NOMO-1 treated with dmso at 0.1 percent for 144 hours (cell line): ENCODE results near the gene NRIP3.
"Not testable (repeated sequence)": the region's sequence is repeated elsewhere in the genome, so short reads cannot be mapped to it uniquely, and the experiment has no call there.

ENCODE experiments used
- DNase-seq: peaks from one replicate; lab custom pipeline; 2025; ENCODE audit not compliant: unreplicated experiment; lab: John Stamatoyannopoulos, UW

The NRIP3 gene

GRCh38 chr11:8973121-8973520, 30.7 kb downstream of the NRIP3 start:
- DNase-seq = peak; percentile 1

GRCh38 chr11:8971924-8972316, 31.9 kb downstream of the NRIP3 start:
- DNase-seq = no peak

- no peak for DNase-seq
Measured at GRCh38 chr11:8971196-8971923, 32.4 kb downstream of the NRIP3 start.

- DNase-seq = no peak
Measured at GRCh38 chr11:8967184-8967583, 36.6 kb downstream of the NRIP3 start.

- DNase-seq = peak; percentile 79
Measured at GRCh38 chr11:8964324-8965320, 39.2 kb downstream of the NRIP3 start, which contains the start of gene TMEM9B. Gene TMEM9B, minus strand, starts transcription at chr11:8964442. Its CDS starts 129 bp downstream, at chr11:8964313.

GRCh38 chr11:8963569-8964323, 40.1 kb downstream of the NRIP3 start:
- peak; percentile 63 for DNase-seq

- no peak for DNase-seq
Measured at GRCh38 chr11:8962841-8963240, 41.0 kb downstream of the NRIP3 start.

- no peak for DNase-seq
Measured at GRCh38 chr11:8961401-8961800, 42.4 kb downstream of the NRIP3 start.

GRCh38 chr11:8959546-8960166, 44.1 kb downstream of the NRIP3 start:
- peak; percentile 10 for DNase-seq

- no peak for DNase-seq
Measured at GRCh38 chr11:8956860-8957259, 46.9 kb downstream of the NRIP3 start.

- no peak for DNase-seq
Measured at GRCh38 chr11:8948886-8949285, 54.9 kb downstream of the NRIP3 start.

GRCh38 chr11:8947230-8947943, 56.4 kb downstream of the NRIP3 start:
- no peak for DNase-seq

- DNase-seq = no peak
Measured at GRCh38 chr11:8942518-8943066, 61.2 kb downstream of the NRIP3 start, which contains the start of gene ASCL3. Gene ASCL3, minus strand, starts transcription at chr11:8943016. Its CDS starts 4,855 bp downstream, at chr11:8938161.

GRCh38 chr11:8941341-8942103, 62.3 kb downstream of the NRIP3 start:
- DNase-seq = no peak

GRCh38 chr11:8937659-8938058, 66.1 kb downstream of the NRIP3 start:
- DNase-seq = no peak

- DNase-seq = no peak
Measured at GRCh38 chr11:8937159-8937558, 66.6 kb downstream of the NRIP3 start.

- not testable (repeated sequence) for DNase-seq
Measured at GRCh38 chr11:8935789-8936188, 68.0 kb downstream of the NRIP3 start.

GRCh38 chr11:8934742-8935488, 68.9 kb downstream of the NRIP3 start:
- no peak for DNase-seq
